MCF 10A (cell line): Measurements from ENCODE around the gene RERE. TPM values are rescaled to one million over a fixed set of nuclear protein-coding genes. Genes with fewer than 3 reads are reported as not detected.
A peak's percentile ranks its signal among the peaks of the same experiment; 100 is the strongest.

ENCODE experiments used
- BruUV-seq: library from RNA; stranded (reverse); fragments of 400-500 nt; replicated peaks from 2 replicates; lab custom pipeline; 2021; lab: Mats Ljungman, UMichigan
- CTCF ChIA-PET: fragments of 300-600 bp; sonication (Branson Sonifier 250); formaldehyde crosslinking; extraction: SDS; loops from one replicate; lab custom pipeline; 2021; ENCODE audit warnings: antibody characterized with exemption, inconsistent platforms; lab: Yijun Ruan, JAX
- POLR2A ChIA-PET: fragments of 300-600, 350-650 bp; sonication (Branson Sonifier 250); formaldehyde crosslinking; extraction: SDS; loops from one replicate; lab custom pipeline; 2020; ENCODE audit warnings: antibody characterized with exemption, inconsistent platforms; lab: Yijun Ruan, JAX
- DNase-seq: peaks from one replicate; pipeline ENCODE4 v3.0.0-alpha.2; 2018; ENCODE audit not compliant: unreplicated experiment
- H3K27ac Mint-ChIP-seq: one replicate; pipeline ENCODE4 v1.8.0; 2022; ENCODE audit warnings: mild to moderate bottlenecking, low read depth, mixed read lengths; ENCODE audit not compliant: unreplicated experiment
- H3K27me3 Mint-ChIP-seq: one replicate; pipeline ENCODE4 v1.8.0; 2022; ENCODE audit warnings: mixed read lengths; ENCODE audit not compliant: insufficient read depth, unreplicated experiment
- H3K36me3 Mint-ChIP-seq: one replicate; pipeline ENCODE4 v1.8.0; 2022; ENCODE audit warnings: mild to moderate bottlenecking, moderate library complexity, mixed read lengths; ENCODE audit not compliant: insufficient read depth, unreplicated experiment
- H3K4me1 Mint-ChIP-seq: one replicate; pipeline ENCODE4 v1.8.0; 2022; ENCODE audit warnings: mixed read lengths; ENCODE audit not compliant: insufficient read depth, unreplicated experiment
- H3K4me3 Mint-ChIP-seq: one replicate; pipeline ENCODE4 v1.8.0; 2022; ENCODE audit warnings: mild to moderate bottlenecking, moderate library complexity, mixed read lengths; ENCODE audit not compliant: unreplicated experiment
- H3K9me3 Mint-ChIP-seq: one replicate; pipeline ENCODE4 v1.8.0; 2022; ENCODE audit warnings: mixed read lengths; ENCODE audit not compliant: unreplicated experiment
- CTCF ChIP-seq: fragments of 200-600 bp; IDR thresholded peaks from one replicate; pipeline ENCODE4 v1.8.0; 2022; ENCODE audit warnings: antibody characterized with exemption, mild to moderate bottlenecking; ENCODE audit not compliant: unreplicated experiment
- intact Hi-C: fragments of 100-400 bp; cut with micrococcal nuclease; formaldehyde crosslinking; loops from 2 replicates; pipeline ENCODE4 v1.14.1; 2022
- total RNA-seq: library from RNA; stranded (reverse); gene quantifications from 2 replicates; pipeline ENCODE4 v1.2.3, GENCODE V29; 2022

The RERE gene
- total RNA-seq, 1 experiment from 2014 or later, result 48.4 TPM

- H3K4me3 Mint-ChIP-seq, result no peak overlapping the region
- ChIA-PET POLR2A (interaction anchor here (0.8 to 4.6 kb wide), 11 partner anchors 9 to 178 kb away, joined by 3 to 15 read pairs (median 5); no protein-coding TSS in a partner anchor), CTCF (interaction anchor here (0.7 to 2.6 kb wide), 4 partner anchors 8 to 172 kb away, joined by 3 to 8 read pairs (median 4); no protein-coding TSS in a partner anchor)
- H3K4me1 Mint-ChIP-seq, result no peaks in the 10 kb centered on the region
- H3K36me3 Mint-ChIP-seq, result peaks cover 15% of the 10 kb centered on the region
- no peaks in the 10 kb centered on the region for H3K9me3 Mint-ChIP-seq
- H3K27ac Mint-ChIP-seq, result peak overlapping the region; percentile 61
- no peaks in the 10 kb centered on the region for H3K27me3 Mint-ChIP-seq
- intact Hi-C loops, result no loop called here
- BruUV-seq, result no TSS peak
- TF ChIP-seq CTCF, result no peak
- peak; percentile 62 for DNase-seq
Measured at GRCh38 chr1:8554956-8555534, 262.4 kb downstream of the RERE start.

DNA sequence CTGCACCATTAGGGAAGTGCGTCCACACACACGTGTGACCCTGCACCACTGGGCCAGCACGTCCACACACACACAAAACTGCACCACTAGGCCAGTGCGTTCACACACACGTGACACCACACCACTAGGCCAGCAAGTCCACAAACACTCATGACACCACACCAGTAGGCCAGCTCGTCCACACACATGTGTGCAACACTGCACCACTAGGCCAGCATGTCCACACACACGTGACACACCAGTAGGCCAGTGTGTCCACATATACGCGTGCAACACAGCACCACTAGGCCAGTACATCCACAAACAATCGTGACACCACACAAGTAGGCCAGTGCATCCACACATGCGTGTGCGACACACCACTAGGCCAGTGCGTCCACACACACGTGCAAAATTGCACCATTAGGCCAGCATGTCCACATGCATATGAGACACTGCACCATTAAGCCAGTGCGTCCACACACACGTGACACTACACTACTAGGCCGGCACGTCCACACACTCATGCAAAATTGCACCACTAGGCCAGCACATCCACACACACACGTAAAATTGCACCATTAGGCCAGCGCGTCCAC lies 264.5 kb downstream of the RERE start:
- H3K4me1 Mint-ChIP-seq, result no peaks in the 10 kb centered on the region
- TF ChIP-seq CTCF, result no peak
- no peaks in the 10 kb centered on the region for H3K27me3 Mint-ChIP-seq
- ChIA-PET POLR2A (interaction anchor here (0.9 to 4.6 kb wide), 3 partner anchors 9 to 27 kb away, joined by 3 to 15 read pairs (median 5); no protein-coding TSS in a partner anchor), CTCF (interaction anchor here (0.6 to 1.2 kb wide), 2 partner anchors 296 to 577 kb away, joined by 3 read pairs; no protein-coding TSS in a partner anchor)
- intact Hi-C loops, result no loop called here
- no TSS peak for BruUV-seq
- H3K9me3 Mint-ChIP-seq, result no peaks in the 10 kb centered on the region
- DNase-seq, result no peak
- H3K27ac Mint-ChIP-seq, result peak overlapping the region; percentile 44
- H3K4me3 Mint-ChIP-seq, result no peak overlapping the region
- H3K36me3 Mint-ChIP-seq, result peaks cover 19% of the 10 kb centered on the region

GRCh38 chr1:8551613-8552489 lies 265.6 kb downstream of the RERE start:
- no peak overlapping the region for H3K4me3 Mint-ChIP-seq
- CTCF ChIA-PET, result interaction anchor here (0.6 to 2.4 kb wide), 7 partner anchors 10 to 307 kb away, joined by 3 to 6 read pairs (median 3); no protein-coding TSS in a partner anchor

More at GRCh38 chr1:8551613-8552489, 265.6 kb downstream of the RERE start:
- POLR2A ChIA-PET, result interaction anchor here (0.7 to 4.6 kb wide), 6 partner anchors 9 to 165 kb away, joined by 3 to 15 read pairs (median 6); no protein-coding TSS in a partner anchor
- Mint-ChIP-seq H3K27me3 (no peaks in the 10 kb centered on the region), H3K4me1 (no peaks in the 10 kb centered on the region), H3K36me3 (peaks cover 24% of the 10 kb centered on the region), H3K27ac (peak overlapping the region; percentile 41), H3K9me3 (no peaks in the 10 kb centered on the region)
- DNase-seq, result no peak
- intact Hi-C loops, result no loop called here
- BruUV-seq, result no TSS peak
- TF ChIP-seq CTCF, result no peak
